Activated naive CD4-positive, alpha-beta T cell treated with anti-CD3 and anti-CD28 coated beads, Interleukin-2, amount 50 U/mL, for 24 hours (primary cell): Measurements from ENCODE around the gene EMX1.

Experiments
- H3K27ac Mint-ChIP-seq: one replicate; pipeline ENCODE4 v1.8.0; 2021; ENCODE audit warnings: mild to moderate bottlenecking, mixed read lengths
- H3K27me3 Mint-ChIP-seq: one replicate; pipeline ENCODE4 v1.8.0; 2021; ENCODE audit warnings: mixed read lengths
- H3K36me3 Mint-ChIP-seq: one replicate; pipeline ENCODE4 v1.8.0; 2021; ENCODE audit warnings: mixed read lengths
- H3K4me1 Mint-ChIP-seq: one replicate; pipeline ENCODE4 v1.8.0; 2021; ENCODE audit warnings: mixed read lengths
- H3K4me3 Mint-ChIP-seq: one replicate; pipeline ENCODE4 v1.8.0; 2021; ENCODE audit warnings: mild to moderate bottlenecking, mixed read lengths
- H3K9me3 Mint-ChIP-seq: one replicate; pipeline ENCODE4 v1.8.0; 2021; ENCODE audit warnings: mixed read lengths

The EMX1 gene

GRCh38 chr2:72954376-72955227 is 37.3 kb downstream of the EMX1 start:
- H3K4me1 Mint-ChIP-seq, result peaks cover 15% of the 10 kb centered on the region
- no peaks in the 10 kb centered on the region for H3K9me3 Mint-ChIP-seq
- no peak overlapping the region for H3K27ac Mint-ChIP-seq
- H3K4me3 Mint-ChIP-seq, result no peak overlapping the region
- H3K36me3 Mint-ChIP-seq, result no peaks in the 10 kb centered on the region
- H3K27me3 Mint-ChIP-seq, result no peaks in the 10 kb centered on the region

- Mint-ChIP-seq H3K9me3 (no peaks in the 10 kb centered on the region), H3K4me3 (no peak overlapping the region), H3K36me3 (no peaks in the 10 kb centered on the region), H3K27me3 (no peaks in the 10 kb centered on the region), H3K4me1 (peaks cover 15% of the 10 kb centered on the region), H3K27ac (no peak overlapping the region)
These were observed 38.1 kb downstream of the EMX1 start for GRCh38 chr2:72955228-72956049.

DNA sequence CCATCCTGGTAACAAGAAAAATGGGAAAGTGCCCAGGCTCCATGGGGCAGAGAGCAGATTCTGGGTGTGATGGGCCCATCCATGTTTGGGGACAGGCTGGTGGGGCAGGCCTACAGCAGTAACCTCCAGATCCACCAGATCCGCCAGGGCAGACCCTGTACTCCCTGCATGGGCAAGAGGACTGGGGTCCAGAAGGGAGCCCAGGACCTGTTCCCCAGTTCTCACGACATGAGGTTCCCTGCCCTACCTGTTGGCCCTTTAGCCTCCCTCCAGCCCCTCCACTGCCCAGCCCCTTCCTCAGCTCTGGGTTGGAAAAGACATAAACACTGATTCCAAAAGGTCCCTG is 38.7 kb downstream of the EMX1 start:
- H3K4me1 Mint-ChIP-seq, result peaks cover 15% of the 10 kb centered on the region
- no peak overlapping the region for H3K4me3 Mint-ChIP-seq

GRCh38 chr2:72956936-72957335 is 39.6 kb downstream of the EMX1 start:
- no peak overlapping the region for H3K4me3 Mint-ChIP-seq
- H3K4me1 Mint-ChIP-seq, result peaks cover 15% of the 10 kb centered on the region
- no peaks in the 10 kb centered on the region for H3K9me3 Mint-ChIP-seq
- H3K27ac Mint-ChIP-seq, result no peak overlapping the region
- H3K27me3 Mint-ChIP-seq, result no peaks in the 10 kb centered on the region
- no peaks in the 10 kb centered on the region for H3K36me3 Mint-ChIP-seq

More for the DNA sequence above, 38.7 kb downstream of the EMX1 start:
- H3K36me3 Mint-ChIP-seq, result no peaks in the 10 kb centered on the region
- no peaks in the 10 kb centered on the region for H3K9me3 Mint-ChIP-seq
- no peak overlapping the region for H3K27ac Mint-ChIP-seq
- no peaks in the 10 kb centered on the region for H3K27me3 Mint-ChIP-seq

DNA sequence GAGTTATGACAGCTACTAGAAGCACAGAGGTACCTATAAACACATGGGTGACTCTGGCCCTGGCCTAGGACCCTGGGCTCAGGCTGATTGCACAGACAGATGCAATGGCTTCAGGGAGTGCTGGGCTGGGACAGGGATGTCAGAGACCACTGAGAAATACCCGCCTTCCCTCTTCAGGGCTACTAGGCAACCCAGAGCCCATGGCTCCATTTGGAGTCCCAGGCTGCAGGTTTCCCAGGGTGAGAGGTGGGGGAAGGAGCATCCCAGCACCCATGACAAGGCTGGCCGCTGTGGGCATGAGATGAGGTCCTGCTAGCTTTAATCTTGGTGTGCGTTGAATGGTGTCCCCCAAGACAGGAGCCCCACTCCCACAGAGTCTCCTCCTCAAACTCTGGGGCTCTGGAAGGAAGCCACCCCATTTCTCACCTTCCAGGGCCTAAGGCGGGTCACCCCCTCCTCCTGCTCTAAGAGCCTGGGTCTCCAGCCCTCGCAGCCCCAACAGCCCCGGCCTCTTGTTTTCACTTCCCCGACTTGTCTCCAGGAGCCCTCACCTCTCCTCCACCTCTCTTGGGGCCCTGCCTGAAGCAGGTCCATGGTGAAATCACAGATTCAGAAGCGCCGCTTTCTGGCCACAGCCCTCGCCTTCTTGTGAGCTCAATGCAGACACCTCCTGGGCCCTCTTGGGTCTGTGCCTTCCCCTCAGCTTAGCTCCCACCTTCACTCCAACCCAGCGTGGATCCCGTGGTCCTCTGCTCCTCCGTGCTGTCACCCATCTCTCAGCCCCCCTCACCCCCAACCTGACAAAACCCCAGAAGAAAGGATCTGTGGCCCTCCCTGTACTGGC is 41.4 kb downstream of the EMX1 start:
- Mint-ChIP-seq H3K36me3 (no peaks in the 10 kb centered on the region), H3K27me3 (no peaks in the 10 kb centered on the region), H3K4me1 (peaks cover 9% of the 10 kb centered on the region), H3K4me3 (no peak overlapping the region), H3K9me3 (no peaks in the 10 kb centered on the region), H3K27ac (no peak overlapping the region)

DNA sequence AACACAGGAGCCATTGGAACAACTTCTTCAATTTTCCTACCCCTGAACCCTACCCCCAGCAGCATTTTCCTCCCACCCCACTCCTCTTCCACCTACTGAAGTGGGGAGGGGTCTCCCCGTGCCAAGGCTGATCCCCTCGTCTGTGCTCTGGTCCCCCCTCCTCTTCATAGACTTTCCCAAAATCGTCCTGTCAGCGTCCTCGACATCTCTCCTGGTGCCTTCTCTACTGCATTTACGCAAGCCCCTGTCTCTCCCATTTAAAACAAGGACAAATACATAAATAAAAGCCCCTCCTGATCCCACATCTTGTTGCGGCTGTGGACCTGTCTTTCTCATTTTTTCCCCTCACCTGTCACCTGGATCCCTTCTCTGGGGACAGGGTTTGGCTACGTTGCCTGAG is 42.2 kb downstream of the EMX1 start:
- H3K36me3 Mint-ChIP-seq, result no peaks in the 10 kb centered on the region
- H3K9me3 Mint-ChIP-seq, result no peaks in the 10 kb centered on the region
- no peak overlapping the region for H3K27ac Mint-ChIP-seq
- no peak overlapping the region for H3K4me3 Mint-ChIP-seq
- H3K4me1 Mint-ChIP-seq, result peaks cover 1% of the 10 kb centered on the region
- no peaks in the 10 kb centered on the region for H3K27me3 Mint-ChIP-seq

DNA sequence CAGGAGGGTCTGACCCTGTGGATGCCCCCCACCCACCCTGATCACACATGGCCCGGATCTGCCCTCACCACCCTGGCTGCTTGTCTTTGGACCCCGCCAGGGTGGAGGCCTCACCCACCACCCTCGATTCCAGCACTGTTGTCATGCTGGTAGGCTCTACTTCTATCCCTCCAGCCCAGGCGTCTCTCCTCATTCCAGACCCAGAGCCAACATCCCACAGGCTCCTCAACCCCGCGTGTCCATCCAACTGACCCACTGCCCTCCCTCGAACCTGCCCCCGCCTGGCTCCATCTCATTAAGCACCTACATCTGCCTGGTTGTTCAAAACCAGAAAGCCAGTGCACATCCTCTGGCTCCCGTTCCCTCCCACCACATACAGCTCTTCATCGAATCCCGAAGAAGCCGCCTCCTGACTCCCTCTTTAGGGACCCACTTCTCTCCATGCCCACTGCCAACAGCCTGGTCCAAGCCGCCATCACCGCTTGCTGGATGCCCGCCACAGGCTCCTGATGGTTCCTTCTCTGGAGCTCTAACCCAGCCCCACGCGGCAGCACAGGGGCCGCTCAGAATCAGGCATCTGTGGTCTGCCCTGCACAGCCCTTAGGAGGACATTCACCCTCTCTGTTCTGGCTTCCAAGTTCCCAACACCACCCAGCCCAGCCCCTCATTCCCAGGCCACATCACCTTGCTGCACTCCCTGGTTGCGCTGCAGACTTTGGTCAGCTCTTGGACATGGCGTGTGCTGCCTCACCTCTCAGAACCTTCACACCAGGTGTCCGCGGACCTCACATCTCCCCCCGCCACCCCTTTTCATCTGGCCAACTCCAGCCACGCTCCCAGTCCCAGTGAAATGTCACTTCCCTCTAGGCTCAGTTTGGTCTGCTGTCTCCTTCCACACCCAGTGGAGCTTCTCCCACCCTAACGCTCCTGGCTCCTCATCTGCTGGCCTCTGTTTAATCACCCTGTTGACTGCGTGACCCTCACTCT is 43.0 kb downstream of the EMX1 start:
- Mint-ChIP-seq H3K4me3 (no peak overlapping the region), H3K4me1 (no peaks in the 10 kb centered on the region), H3K27ac (no peak overlapping the region), H3K36me3 (no peaks in the 10 kb centered on the region), H3K27me3 (no peaks in the 10 kb centered on the region), H3K9me3 (no peaks in the 10 kb centered on the region)

DNA sequence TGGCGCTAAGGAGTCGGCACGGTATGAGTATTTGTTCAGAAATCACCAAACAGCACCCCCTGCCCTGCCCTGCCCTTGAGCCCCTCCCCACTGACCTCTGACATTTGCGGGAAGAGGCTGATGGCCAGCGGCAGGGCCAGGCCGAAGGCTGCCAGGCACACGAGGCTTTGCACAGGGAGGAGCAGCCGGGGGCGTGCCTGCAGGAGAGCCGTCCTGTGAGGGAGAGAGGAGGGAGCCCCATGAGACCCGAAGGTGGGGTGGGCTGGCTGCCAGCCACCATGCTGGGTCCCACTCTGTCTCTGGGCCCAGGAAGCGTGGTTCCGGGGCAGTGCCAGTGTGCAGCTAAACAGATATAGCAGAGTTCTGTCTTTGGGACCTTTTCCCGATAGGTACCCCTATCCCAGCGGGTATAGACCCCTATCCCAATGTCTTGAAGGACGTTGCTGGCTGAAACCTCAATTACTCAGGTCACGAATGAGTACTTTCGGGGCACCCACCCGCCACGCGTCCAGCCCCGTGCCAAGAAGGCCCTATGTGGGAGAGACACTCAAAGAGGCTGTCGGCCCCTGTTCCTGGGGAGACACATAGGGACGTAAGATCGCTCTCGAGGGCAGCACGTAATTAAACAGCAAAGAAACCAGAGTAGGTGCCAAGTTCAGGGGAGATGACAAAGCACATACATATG is 43.9 kb downstream of the EMX1 start:
- Mint-ChIP-seq H3K4me3 (no peak overlapping the region), H3K4me1 (no peaks in the 10 kb centered on the region), H3K9me3 (no peaks in the 10 kb centered on the region), H3K27me3 (no peaks in the 10 kb centered on the region), H3K36me3 (no peaks in the 10 kb centered on the region), H3K27ac (no peak overlapping the region)

GRCh38 chr2:72961853-72962468 is 44.6 kb downstream of the EMX1 start:
- no peak overlapping the region for H3K4me3 Mint-ChIP-seq
- no peak overlapping the region for H3K27ac Mint-ChIP-seq
- no peaks in the 10 kb centered on the region for H3K27me3 Mint-ChIP-seq
- H3K36me3 Mint-ChIP-seq, result no peaks in the 10 kb centered on the region
- no peaks in the 10 kb centered on the region for H3K4me1 Mint-ChIP-seq
- no peaks in the 10 kb centered on the region for H3K9me3 Mint-ChIP-seq

DNA sequence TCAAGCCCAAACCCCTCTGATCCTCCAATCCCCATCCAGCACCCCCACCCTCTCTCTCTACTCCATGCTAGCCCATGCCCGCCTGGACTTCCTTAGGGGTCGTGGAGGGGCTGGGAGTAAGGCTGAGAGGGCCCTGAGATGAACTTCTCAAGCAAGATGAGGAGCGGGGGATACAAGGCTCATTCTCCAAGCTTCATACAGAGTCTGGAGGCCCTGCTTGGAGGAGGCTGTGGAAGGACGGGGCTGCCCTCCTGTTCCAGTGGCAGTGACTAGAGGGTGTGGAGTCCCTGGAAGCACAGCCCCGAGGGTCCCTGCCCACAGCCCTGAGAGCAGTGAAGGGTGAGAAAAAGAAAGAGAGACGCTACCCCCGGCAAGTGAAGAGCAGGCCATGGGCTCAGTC is 45.6 kb downstream of the EMX1 start:
- no peaks in the 10 kb centered on the region for H3K4me1 Mint-ChIP-seq
- H3K4me3 Mint-ChIP-seq, result no peak overlapping the region
- H3K27me3 Mint-ChIP-seq, result no peaks in the 10 kb centered on the region
- H3K9me3 Mint-ChIP-seq, result no peaks in the 10 kb centered on the region
- H3K27ac Mint-ChIP-seq, result no peak overlapping the region
- no peaks in the 10 kb centered on the region for H3K36me3 Mint-ChIP-seq

GRCh38 chr2:72963423-72964145 is 46.3 kb downstream of the EMX1 start:
- Mint-ChIP-seq H3K9me3 (no peaks in the 10 kb centered on the region), H3K36me3 (no peaks in the 10 kb centered on the region), H3K27me3 (no peaks in the 10 kb centered on the region), H3K4me1 (no peaks in the 10 kb centered on the region), H3K27ac (no peak overlapping the region), H3K4me3 (no peak overlapping the region)

GRCh38 chr2:72964146-72964525 is 46.8 kb downstream of the EMX1 start:
- Mint-ChIP-seq H3K4me1 (no peaks in the 10 kb centered on the region), H3K27ac (no peak overlapping the region), H3K4me3 (no peak overlapping the region), H3K27me3 (no peaks in the 10 kb centered on the region), H3K9me3 (no peaks in the 10 kb centered on the region), H3K36me3 (no peaks in the 10 kb centered on the region)

DNA sequence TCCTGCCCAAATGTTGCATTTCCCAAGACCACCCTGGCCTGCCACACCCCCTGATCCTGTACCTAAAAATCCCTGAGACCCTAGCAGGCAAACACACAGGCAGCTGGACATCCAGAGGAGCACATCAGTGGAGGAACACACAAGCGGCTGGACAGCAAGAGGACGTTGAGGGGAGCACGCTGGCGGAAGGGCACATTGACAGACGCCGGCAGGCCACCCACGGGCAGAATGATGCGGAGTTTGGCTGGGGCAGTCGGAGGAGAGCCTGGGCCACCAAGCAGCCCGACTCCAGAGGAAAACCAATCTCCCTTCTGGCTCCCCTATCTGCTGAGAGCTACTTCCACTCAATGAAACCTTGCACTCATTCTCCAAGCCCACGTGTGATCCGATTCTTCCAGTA is 47.7 kb downstream of the EMX1 start:
- Mint-ChIP-seq H3K4me1 (no peaks in the 10 kb centered on the region), H3K27me3 (no peaks in the 10 kb centered on the region), H3K36me3 (no peaks in the 10 kb centered on the region), H3K9me3 (no peaks in the 10 kb centered on the region), H3K4me3 (no peak overlapping the region), H3K27ac (no peak overlapping the region)
